GM23248 (cell line): ENCODE measurements around the gene CISH.

Experiments used
- EZH2 ChIP-seq: fragments of 200-600 bp; sonication (generic); IDR thresholded peaks from 2 replicates; pipeline ENCODE4 v1.6.1; 2018; ENCODE audit warnings: antibody characterized with exemption, mild to moderate bottlenecking; ENCODE audit not compliant: insufficient read depth, poor library complexity, severe bottlenecking
- EZH2phosphoT487 ChIP-seq: fragments of 200-600 bp; sonication (generic); IDR thresholded peaks from 2 replicates; pipeline ENCODE4 v1.6.1; 2018; ENCODE audit warnings: antibody characterized with exemption, moderate library complexity, mild to moderate bottlenecking, low read depth; ENCODE audit not compliant: insufficient read depth

DNA sequence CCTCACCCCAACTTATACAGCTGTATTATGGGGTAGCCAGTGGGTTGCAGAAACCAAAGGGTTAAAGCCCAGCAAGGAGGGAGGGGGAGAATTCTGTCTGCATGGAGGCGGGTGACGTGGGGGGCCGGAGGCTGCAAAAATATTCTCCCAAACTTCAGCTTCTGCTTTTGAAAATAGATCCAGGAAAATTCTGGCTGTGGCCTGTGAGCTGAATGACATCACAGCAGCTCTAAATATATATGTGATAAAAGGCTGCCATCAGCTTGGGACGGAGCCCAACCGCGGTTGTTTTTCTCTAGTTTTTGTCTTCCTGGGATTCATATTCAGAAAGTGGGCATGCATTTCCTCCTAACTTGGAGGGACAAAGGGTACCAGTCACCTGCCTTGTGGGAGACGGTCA lies 33.0 kb upstream of the CISH start:
- TF ChIP-seq EZH2phosphoT487 (no peak), EZH2 (no peak)
